ENCODE measurements around the gene GARIN1A. TPM values are rescaled to one million over a fixed set of nuclear protein-coding genes. Genes with fewer than 3 reads are reported as not detected.

Gene GARIN1A
- total RNA-seq, 2 donors from 2014 or later: 0.81 to 2.3 TPM

DNA sequence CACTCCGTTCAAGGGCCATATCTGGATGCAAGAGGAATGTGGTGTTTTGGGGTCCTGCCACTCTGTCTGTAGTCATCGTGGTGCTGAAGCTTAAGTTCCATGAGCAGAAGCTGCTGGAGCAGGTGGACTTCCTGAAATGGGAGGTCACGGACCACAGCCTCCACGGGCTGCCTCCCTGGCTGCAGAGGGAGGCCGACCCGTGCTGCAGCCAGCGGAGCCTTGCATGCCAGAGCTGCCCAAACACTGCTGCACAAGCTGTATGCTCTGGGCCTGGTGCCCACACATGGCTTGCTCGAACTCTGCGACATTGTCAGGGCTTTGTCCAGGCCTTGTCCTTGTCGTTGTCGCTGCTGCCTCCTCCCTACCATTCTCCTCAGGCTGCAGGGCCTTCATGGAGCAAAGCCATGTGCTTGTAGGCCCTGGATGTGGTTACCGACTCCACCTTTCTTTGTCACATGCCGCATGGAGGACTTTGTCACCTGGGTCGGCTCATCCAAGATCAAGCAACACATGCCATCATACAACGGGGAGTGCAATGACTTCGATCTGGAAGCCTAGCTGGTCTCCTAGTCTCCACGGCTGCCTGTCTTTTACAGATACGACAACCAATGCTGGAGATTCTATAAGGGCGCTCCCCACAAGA, 21.4 kb downstream of the GARIN1A start:
- H3K4me3 ChIP-seq: no peak overlapping the region
- peaks cover under 1% of the 10 kb centered on the region for H3K27me3 ChIP-seq (replicated peaks; ENCODE audit: insufficient read depth)
- H3K9me3 ChIP-seq: no peaks in the 10 kb centered on the region
- no peak overlapping the region for H3K27ac ChIP-seq
- no peak for DNase-seq (ENCODE audit: low spot score)
- no peak for ATAC-seq (ENCODE audit: insufficient number of reproducible peaks, low FRiP score, low read depth)
- peaks cover 0 to 8% of the 10 kb centered on the region in 2 donors for H3K4me1 ChIP-seq (ENCODE audit: control insufficient read depth in 1 of 2, low read depth in 2 of 2)
- no peaks in the 10 kb centered on the region for H3K36me3 ChIP-seq
- no peak for TF ChIP-seq CTCF (IDR thresholded peaks at IDR 0.05)

- Histone ChIP-seq H3K27me3 (replicated peaks; ENCODE audit: insufficient read depth) (peaks cover 4% of the 10 kb centered on the region), H3K4me1 (ENCODE audit: control insufficient read depth in 1 of 2, low read depth in 2 of 2) (peaks cover 0 to 8% of the 10 kb centered on the region in 2 donors), H3K9me3 (no peaks in the 10 kb centered on the region), H3K4me3 (no peak overlapping the region), H3K36me3 (no peaks in the 10 kb centered on the region), H3K27ac (no peak overlapping the region)
- no peak for DNase-seq (ENCODE audit: low spot score)
- no peak for TF ChIP-seq CTCF (IDR thresholded peaks at IDR 0.05)
- ATAC-seq (ENCODE audit: insufficient number of reproducible peaks, low FRiP score, low read depth): no peak
Measured at GRCh38 chr7:128694738-128695137, 22.6 kb downstream of the GARIN1A start.

- peaks cover 4% of the 10 kb centered on the region for H3K27me3 ChIP-seq (replicated peaks; ENCODE audit: insufficient read depth)
- peaks cover 0 to 8% of the 10 kb centered on the region in 2 donors for H3K4me1 ChIP-seq (ENCODE audit: control insufficient read depth in 1 of 2, low read depth in 2 of 2)
- no peaks in the 10 kb centered on the region for H3K36me3 ChIP-seq
- TF ChIP-seq CTCF (IDR thresholded peaks at IDR 0.05): no peak
- H3K9me3 ChIP-seq: no peaks in the 10 kb centered on the region
- ATAC-seq (ENCODE audit: insufficient number of reproducible peaks, low FRiP score, low read depth) (no peak), DNase-seq (ENCODE audit: low spot score) (no peak)
- no peak overlapping the region for H3K27ac ChIP-seq
- H3K4me3 ChIP-seq: peak overlapping the region; percentile 61
Measured at GRCh38 chr7:128697302-128697905, 25.3 kb downstream of the GARIN1A start.

DNA sequence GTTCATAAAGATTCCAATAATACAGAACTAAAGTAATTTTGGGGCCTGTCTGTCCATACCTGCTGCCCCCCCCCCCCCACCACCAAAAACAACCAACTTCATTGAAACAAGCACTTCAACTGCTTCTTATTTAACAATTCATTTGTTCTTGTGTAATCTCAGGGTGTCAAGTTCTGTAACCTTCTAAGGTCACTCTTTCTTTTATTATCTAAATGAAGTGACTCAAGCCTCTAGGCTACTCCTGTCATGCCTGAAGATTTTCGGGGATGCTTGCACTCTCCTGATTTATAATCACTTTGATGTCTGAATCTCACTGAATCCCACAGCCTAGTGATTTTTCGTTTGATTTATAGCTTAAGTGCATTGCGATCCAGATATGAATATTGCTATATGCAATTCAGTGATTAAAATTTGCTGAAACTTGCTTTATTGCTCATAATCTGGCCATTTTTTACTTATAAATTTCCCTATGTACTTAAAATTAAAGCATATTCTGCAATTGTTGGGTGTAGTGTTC, 27.2 kb downstream of the GARIN1A start:
- H3K27me3 ChIP-seq (replicated peaks; ENCODE audit: insufficient read depth): peaks cover 4% of the 10 kb centered on the region
- no peak for TF ChIP-seq CTCF (IDR thresholded peaks at IDR 0.05)

DNA sequence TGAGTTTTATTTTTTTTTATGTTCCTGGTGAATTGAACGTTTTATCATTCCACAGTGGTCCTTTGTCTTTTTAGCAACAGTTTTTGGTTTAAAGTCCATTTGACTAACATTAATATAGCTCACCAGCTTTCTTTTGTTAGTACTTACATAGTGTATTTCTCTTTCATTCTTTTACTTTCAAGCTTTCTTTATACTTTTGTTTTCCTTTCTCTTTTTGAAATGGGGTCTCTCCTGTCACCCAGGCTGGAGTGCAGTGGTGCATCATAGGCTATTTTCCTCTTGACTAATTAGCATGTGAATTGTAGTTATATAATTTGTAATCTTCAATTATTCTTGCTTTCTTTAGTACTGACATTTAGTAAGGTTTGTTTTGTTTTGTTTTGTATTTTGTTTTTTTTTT, 27.8 kb downstream of the GARIN1A start:
- no peak for TF ChIP-seq CTCF (IDR thresholded peaks at IDR 0.05)
- Histone ChIP-seq H3K36me3 (no peaks in the 10 kb centered on the region), H3K27me3 (replicated peaks; ENCODE audit: insufficient read depth) (peaks cover 4% of the 10 kb centered on the region), H3K4me1 (ENCODE audit: control insufficient read depth in 1 of 2, low read depth in 2 of 2) (peaks cover 0 to 8% of the 10 kb centered on the region in 2 donors), H3K4me3 (no peak overlapping the region), H3K9me3 (no peaks in the 10 kb centered on the region), H3K27ac (no peak overlapping the region)
- no peak for ATAC-seq (ENCODE audit: insufficient number of reproducible peaks, low FRiP score, low read depth)
- no peak for DNase-seq (ENCODE audit: low spot score)

More for the DNA sequence above, 27.2 kb downstream of the GARIN1A start:
- DNase-seq (ENCODE audit: low spot score) (no peak), ATAC-seq (ENCODE audit: insufficient number of reproducible peaks, low FRiP score, low read depth) (no peak)
- no peak overlapping the region for H3K4me3 ChIP-seq
- H3K4me1 ChIP-seq (ENCODE audit: control insufficient read depth in 1 of 2, low read depth in 2 of 2): peaks cover 0 to 8% of the 10 kb centered on the region in 2 donors
- H3K36me3 ChIP-seq: no peaks in the 10 kb centered on the region
- no peak overlapping the region for H3K27ac ChIP-seq
- H3K9me3 ChIP-seq: no peaks in the 10 kb centered on the region
